Measurements from ENCODE around the gene NTRK1. TPM values are rescaled to one million over a fixed set of nuclear protein-coding genes. Genes with fewer than 3 reads are reported as not detected.

NTRK1 gene
- total RNA-seq, 1 experiment from 2014 or later, result 0.33 TPM

GRCh38 chr1:156920233-156921052 is 59.8 kb downstream of the NTRK1 start, which contains the start of gene LRRC71:
Gene LRRC71, plus strand, starts transcription at chr1:156920632. Its CDS starts 172 bp downstream, at chr1:156920804.
- POLR2A ChIA-PET, result no interaction called here
- peak; percentile 69 for DNase-seq (ENCODE audit: unreplicated experiment)
- no peaks in the 10 kb centered on the region for H3K9me3 Mint-ChIP-seq (ENCODE audit: unreplicated experiment)
- CTCF ChIA-PET, result interaction anchor here (0.5 to 13.9 kb wide), 6 partner anchors 7 to 214 kb away, joined by 3 to 363 read pairs (median 4); partner anchors contain the start of genes NTRK1 and PEAR1
- intact Hi-C loops (cut with micrococcal nuclease), result loop anchor here (10.0 kb wide), 1 partner anchor 154 kb away; no protein-coding TSS in a partner anchor
- no peak within 1 kb of the TSS for H3K4me3 Mint-ChIP-seq (ENCODE audit: unreplicated experiment)
- peaks cover 20% of the 10 kb centered on the region for H3K4me1 Mint-ChIP-seq (ENCODE audit: insufficient read depth, unreplicated experiment)
- peak; percentile 86 for TF ChIP-seq CTCF (IDR thresholded peaks at IDR 0.05; ENCODE audit: unreplicated experiment)
- no peak within 1 kb of the TSS for H3K27ac Mint-ChIP-seq (ENCODE audit: low read depth, unreplicated experiment)
- no TSS peak for BruUV-seq (replicated peaks)
- H3K36me3 Mint-ChIP-seq (ENCODE audit: insufficient read depth, unreplicated experiment), result peaks cover 4% of the 10 kb centered on the region
- H3K27me3 Mint-ChIP-seq (ENCODE audit: insufficient read depth, unreplicated experiment), result peaks cover 37% of the 10 kb centered on the region

GRCh38 chr1:156921053-156921529 is 60.4 kb downstream of the NTRK1 start:
- no peak overlapping the region for H3K27ac Mint-ChIP-seq (ENCODE audit: low read depth, unreplicated experiment)
- no peak for TF ChIP-seq CTCF (IDR thresholded peaks at IDR 0.05; ENCODE audit: unreplicated experiment)
- intact Hi-C loops (cut with micrococcal nuclease), result loop anchor here (10.0 kb wide), 1 partner anchor 154 kb away; no protein-coding TSS in a partner anchor
- BruUV-seq (replicated peaks), result no TSS peak
- H3K4me1 Mint-ChIP-seq (ENCODE audit: insufficient read depth, unreplicated experiment), result peaks cover 26% of the 10 kb centered on the region
- H3K36me3 Mint-ChIP-seq (ENCODE audit: insufficient read depth, unreplicated experiment), result no peaks in the 10 kb centered on the region
- ChIA-PET CTCF (interaction anchor here (0.5 to 13.9 kb wide), 6 partner anchors 27 to 215 kb away, joined by 3 to 363 read pairs (median 4); partner anchors contain the start of genes NTRK1 and PEAR1), POLR2A (interaction anchor here (1.6 kb wide), 1 partner anchor 12 kb away, joined by 4 read pairs; no protein-coding TSS in a partner anchor)
- no peak for DNase-seq (ENCODE audit: unreplicated experiment)
- H3K9me3 Mint-ChIP-seq (ENCODE audit: unreplicated experiment), result no peaks in the 10 kb centered on the region
- H3K27me3 Mint-ChIP-seq (ENCODE audit: insufficient read depth, unreplicated experiment), result peaks cover 37% of the 10 kb centered on the region
- H3K4me3 Mint-ChIP-seq (ENCODE audit: unreplicated experiment), result no peak overlapping the region

GRCh38 chr1:156922986-156923669 is 62.5 kb downstream of the NTRK1 start:
- no peaks in the 10 kb centered on the region for H3K9me3 Mint-ChIP-seq (ENCODE audit: unreplicated experiment)
- ChIA-PET CTCF (interaction anchor here (1.0 to 13.9 kb wide), 3 partner anchors 10 to 84 kb away, joined by 4 to 363 read pairs (median 6); partner anchors contain the start of gene PEAR1), POLR2A (interaction anchor here (1.6 kb wide), 1 partner anchor 10 kb away, joined by 4 read pairs; no protein-coding TSS in a partner anchor)
- TF ChIP-seq CTCF (IDR thresholded peaks at IDR 0.05; ENCODE audit: unreplicated experiment), result no peak
- no peaks in the 10 kb centered on the region for H3K36me3 Mint-ChIP-seq (ENCODE audit: insufficient read depth, unreplicated experiment)
- H3K4me1 Mint-ChIP-seq (ENCODE audit: insufficient read depth, unreplicated experiment), result peaks cover 39% of the 10 kb centered on the region
- no peak overlapping the region for H3K27ac Mint-ChIP-seq (ENCODE audit: low read depth, unreplicated experiment)
- H3K4me3 Mint-ChIP-seq (ENCODE audit: unreplicated experiment), result no peak overlapping the region
- no TSS peak for BruUV-seq (replicated peaks)
- intact Hi-C loops (cut with micrococcal nuclease), result loop anchor here (10.0 kb wide), 1 partner anchor 152 kb away; no protein-coding TSS in a partner anchor
- DNase-seq (ENCODE audit: unreplicated experiment), result peak; percentile 35
- peaks cover 44% of the 10 kb centered on the region for H3K27me3 Mint-ChIP-seq (ENCODE audit: insufficient read depth, unreplicated experiment)
